Natural killer cell treated with Interleukin-12 subunit alpha and Interleukin-12 subunit beta and Interleukin-15 and Interleukin-18, amount 100 ng/mL, for 72 hours (primary cell): ENCODE results near the gene WFS1. TPM values are rescaled to one million over a fixed set of nuclear protein-coding genes. Genes with fewer than 3 reads are reported as not detected.
A peak's percentile ranks its signal among the peaks of the same experiment; 100 is the strongest.

ENCODE experiments used
- ATAC-seq, 2 donors: fragments of 150-1000 bp; cut with Tn5 transposase in 1 of 2; sonication (Bioruptor Pico), chemical (Tn5 transposase) in 1 of 2; 2 replicates each; pipeline ENCODE4 v1.10.0; 2021
- DNase-seq: peaks from one replicate; pipeline ENCODE4 v3.0.0; 2022; ENCODE audit warnings: low spot score
- H3K27ac Mint-ChIP-seq, 2 donors: 1 replicate in 1 of 2; 2 replicates in 1 of 2; pipeline ENCODE4 v1.8.0; 2022; ENCODE audit warnings: mixed read lengths in 2 of 2, mild to moderate bottlenecking in 1 of 2, moderate library complexity in 1 of 2
- H3K27me3 Mint-ChIP-seq, 2 donors: 1 replicate in 1 of 2; 2 replicates in 1 of 2; pipeline ENCODE4 v1.8.0; 2022; ENCODE audit warnings: mixed read lengths in 2 of 2
- H3K36me3 Mint-ChIP-seq: one replicate; pipeline ENCODE4 v1.8.0; 2022; ENCODE audit warnings: mixed read lengths
- H3K4me1 Mint-ChIP-seq, 2 donors: 1 replicate in 1 of 2; 2 replicates in 1 of 2; pipeline ENCODE4 v1.8.0; 2022; ENCODE audit warnings: low read depth in 2 of 2, mixed read lengths in 2 of 2, mild to moderate bottlenecking in 1 of 2
- H3K4me3 Mint-ChIP-seq: one replicate; pipeline ENCODE4 v1.8.0; 2022; ENCODE audit warnings: mixed read lengths
- H3K9me3 Mint-ChIP-seq: 2 replicates; pipeline ENCODE4 v1.8.0; 2022; ENCODE audit warnings: mixed read lengths
- total RNA-seq, 2 donors: library from RNA; stranded (reverse); gene quantifications; one replicate each; pipeline ENCODE4 v1.2.3, GENCODE V29; 2022

The WFS1 gene
- total RNA-seq, 2 donors from 2014 or later, result 3.1 to 7.4 TPM

DNA sequence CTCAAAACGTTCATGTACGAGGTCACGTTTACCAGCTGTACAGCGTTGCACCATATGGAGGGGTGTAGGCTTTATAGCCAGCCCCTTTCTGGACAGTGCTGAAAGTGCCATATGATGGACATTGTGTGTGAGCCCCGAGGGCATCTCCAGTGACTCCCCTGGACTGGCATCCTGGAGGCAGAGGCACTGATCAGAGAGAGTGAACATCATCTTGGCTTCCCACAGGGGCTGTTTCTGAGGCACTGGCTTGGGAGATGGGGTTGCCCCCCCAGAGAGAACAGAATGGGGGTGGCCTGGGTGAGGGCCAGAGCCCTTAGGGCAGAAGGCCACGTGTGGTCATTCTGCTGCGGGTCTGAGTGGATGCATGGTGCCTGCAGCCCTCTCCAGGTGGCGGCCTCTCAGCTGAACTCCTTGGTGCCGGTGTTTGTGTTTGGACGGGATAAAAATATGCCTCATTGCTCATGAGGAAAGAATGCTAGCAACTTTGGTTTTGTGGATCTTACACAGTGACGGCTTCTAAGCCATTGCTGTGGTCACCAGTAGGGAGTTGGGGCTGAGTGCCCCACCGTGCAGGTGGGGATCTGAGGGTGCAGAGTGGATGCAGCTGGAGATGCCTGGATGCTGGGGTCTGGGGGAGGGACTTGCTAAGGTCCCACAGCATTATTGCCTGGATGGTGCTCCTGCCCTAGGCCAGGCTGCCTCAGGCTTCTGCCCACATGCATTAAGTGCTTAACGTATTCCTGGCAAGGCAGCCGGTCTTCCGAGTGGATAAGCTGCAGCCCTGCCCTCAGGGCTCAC is 3.4 kb downstream of the WFS1 start:
- DNase-seq (no peak), ATAC-seq (no peak)
- H3K27ac Mint-ChIP-seq, result no peak overlapping the region
- H3K36me3 Mint-ChIP-seq, result no peaks in the 10 kb centered on the region
- H3K4me3 Mint-ChIP-seq, result no peak overlapping the region
- no peaks in the 10 kb centered on the region for H3K9me3 Mint-ChIP-seq
- peaks cover 14% of the 10 kb centered on the region in 2 donors for H3K4me1 Mint-ChIP-seq
- peaks cover 7 to 13% of the 10 kb centered on the region in 2 donors for H3K27me3 Mint-ChIP-seq

GRCh38 chr4:6273661-6273990 is 4.0 kb downstream of the WFS1 start:
- no peak overlapping the region for H3K27ac Mint-ChIP-seq
- H3K9me3 Mint-ChIP-seq, result no peaks in the 10 kb centered on the region
- DNase-seq (no peak), ATAC-seq (no peak)
- no peaks in the 10 kb centered on the region for H3K36me3 Mint-ChIP-seq
- peaks cover 14 to 15% of the 10 kb centered on the region in 2 donors for H3K4me1 Mint-ChIP-seq
- H3K4me3 Mint-ChIP-seq, result no peak overlapping the region
- H3K27me3 Mint-ChIP-seq, result peaks cover 4 to 7% of the 10 kb centered on the region in 2 donors

DNA sequence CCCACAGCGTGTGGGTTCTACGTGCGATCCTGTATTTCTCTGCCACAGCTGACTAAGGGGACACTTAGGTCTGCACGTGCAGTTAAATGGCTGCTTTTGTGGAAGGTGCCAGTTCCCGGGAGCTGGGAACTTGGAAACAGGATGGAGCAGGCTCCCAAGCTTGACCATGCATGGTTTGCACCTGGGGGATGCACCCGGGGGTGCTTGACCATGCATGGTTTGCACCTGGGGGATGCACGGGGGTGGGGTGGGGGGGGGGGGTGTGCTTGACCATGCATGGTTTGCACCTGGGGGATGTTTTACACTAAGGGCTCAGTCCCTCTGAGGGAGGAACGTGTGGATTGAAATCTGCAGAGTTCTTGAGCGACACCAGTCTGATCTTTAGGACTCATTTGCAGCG is 5.7 kb downstream of the WFS1 start:
- DNase-seq (no peak), ATAC-seq (no peak)
- Mint-ChIP-seq H3K4me3 (no peak overlapping the region), H3K4me1 (peaks cover 12 to 13% of the 10 kb centered on the region in 2 donors), H3K9me3 (no peaks in the 10 kb centered on the region), H3K36me3 (no peaks in the 10 kb centered on the region), H3K27me3 (peaks cover 4 to 5% of the 10 kb centered on the region in 2 donors), H3K27ac (no peak overlapping the region)

DNA sequence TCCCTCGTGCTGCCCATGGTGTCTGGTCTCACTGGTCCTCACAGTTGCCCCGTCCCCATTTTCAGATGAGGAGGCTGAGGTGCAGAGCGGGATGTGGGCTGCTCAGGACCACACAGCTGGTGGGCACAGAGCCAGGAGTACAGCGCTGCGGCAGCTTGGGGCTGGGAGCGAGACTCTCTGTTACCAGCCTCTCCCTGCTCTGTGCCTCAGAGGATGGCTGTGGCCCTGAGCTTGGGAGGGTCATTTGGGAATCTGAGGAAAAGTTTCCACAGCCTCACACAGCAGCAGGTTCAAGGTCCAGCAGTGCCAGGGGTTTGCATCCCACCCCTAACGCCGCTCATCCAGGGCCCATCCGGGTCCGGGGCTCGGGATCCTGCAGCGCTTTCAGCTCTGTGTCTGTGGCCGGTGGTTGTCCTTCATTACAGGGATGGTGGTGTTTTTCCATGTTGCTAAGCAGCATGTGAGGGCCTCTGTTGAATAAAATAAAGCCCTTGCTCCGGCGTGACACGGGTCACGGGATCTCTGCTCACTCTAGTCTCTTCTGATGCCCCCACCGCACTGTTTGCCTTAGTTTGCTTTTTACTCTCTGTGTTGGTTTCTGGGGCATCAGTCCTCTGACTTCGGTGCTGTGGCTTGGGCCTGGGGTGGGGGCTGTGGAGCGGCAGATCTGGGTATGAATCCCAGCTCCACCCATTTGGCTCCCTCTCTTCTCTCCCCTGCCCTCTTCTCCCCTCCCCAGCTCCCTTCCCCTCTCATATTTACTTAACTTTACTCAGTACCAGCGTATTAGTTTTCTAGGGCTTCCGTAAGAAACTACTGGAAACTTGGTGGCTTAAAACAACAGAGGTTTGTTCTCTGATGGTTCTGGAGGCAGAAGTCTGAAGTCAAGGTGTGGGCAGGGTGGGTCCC is 6.5 kb downstream of the WFS1 start:
- H3K36me3 Mint-ChIP-seq, result no peaks in the 10 kb centered on the region
- H3K9me3 Mint-ChIP-seq, result no peaks in the 10 kb centered on the region
- no peak for ATAC-seq
- no peak overlapping the region for H3K4me3 Mint-ChIP-seq
- peaks cover 4 to 5% of the 10 kb centered on the region in 2 donors for H3K27me3 Mint-ChIP-seq
- peaks cover 10 to 12% of the 10 kb centered on the region in 2 donors for H3K4me1 Mint-ChIP-seq
- no peak for DNase-seq
- peak overlapping the region in 1 of 2 donors; percentile 41 for H3K27ac Mint-ChIP-seq

GRCh38 chr4:6277139-6277802 is 7.6 kb downstream of the WFS1 start:
- no peak for ATAC-seq
- no peak for DNase-seq
- Mint-ChIP-seq H3K4me1 (peaks cover 6 to 8% of the 10 kb centered on the region in 2 donors), H3K27ac (peak overlapping the region in 1 of 2 donors; percentile 41), H3K9me3 (no peaks in the 10 kb centered on the region), H3K4me3 (no peak overlapping the region), H3K27me3 (peaks cover 4 to 5% of the 10 kb centered on the region in 2 donors), H3K36me3 (no peaks in the 10 kb centered on the region)

DNA sequence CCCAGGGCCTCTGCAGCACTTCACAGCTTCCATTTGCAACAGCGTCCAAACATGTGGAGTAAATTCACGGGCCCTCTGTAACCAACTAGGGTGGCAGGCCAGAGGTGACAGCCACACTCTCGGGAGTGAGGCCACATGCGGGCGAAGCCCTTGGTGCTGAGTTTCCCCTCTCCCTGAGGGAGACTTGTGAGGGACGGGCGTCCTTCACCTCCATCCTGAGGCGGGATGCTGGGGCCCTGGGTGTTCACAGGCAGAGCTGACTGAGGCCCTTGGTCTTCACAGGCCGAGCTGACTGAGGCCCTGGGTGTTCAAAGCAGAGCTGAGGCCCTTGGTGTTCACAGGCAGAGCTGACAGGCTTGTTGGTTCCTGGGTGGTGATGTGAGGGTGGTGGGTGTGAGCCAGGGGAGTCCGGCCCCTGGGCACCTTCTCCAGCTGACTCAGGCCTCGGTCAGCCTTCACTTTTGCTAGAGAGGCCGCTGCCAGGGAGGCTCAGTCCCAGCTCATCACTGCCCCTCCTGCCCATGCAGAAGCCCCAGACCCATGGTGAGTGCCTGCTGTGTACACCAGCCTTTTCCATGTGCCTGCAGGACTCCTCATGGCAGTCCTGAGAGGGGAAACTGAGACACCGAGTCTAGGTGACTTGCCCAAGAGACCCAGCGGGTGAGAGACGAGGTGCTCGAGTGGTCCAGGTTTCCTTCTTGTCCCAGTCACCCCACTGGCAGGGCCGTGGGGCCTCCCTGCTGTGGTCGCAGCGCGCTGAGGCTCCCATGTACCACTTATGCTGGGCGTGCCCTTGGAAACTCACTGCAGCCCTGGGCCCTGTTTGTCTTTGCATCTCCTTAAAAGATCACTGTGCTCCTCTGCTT is 8.5 kb downstream of the WFS1 start:
- Mint-ChIP-seq H3K4me3 (peak overlapping the region; percentile 21), H3K27ac (peak overlapping the region in 1 of 2 donors; percentile 41), H3K4me1 (peaks cover 6 to 8% of the 10 kb centered on the region in 2 donors), H3K27me3 (peaks cover 2 to 5% of the 10 kb centered on the region in 2 donors), H3K36me3 (no peaks in the 10 kb centered on the region), H3K9me3 (no peaks in the 10 kb centered on the region)
- DNase-seq (no peak), ATAC-seq (peak in 1 of 2 donors; percentile 47)

DNA sequence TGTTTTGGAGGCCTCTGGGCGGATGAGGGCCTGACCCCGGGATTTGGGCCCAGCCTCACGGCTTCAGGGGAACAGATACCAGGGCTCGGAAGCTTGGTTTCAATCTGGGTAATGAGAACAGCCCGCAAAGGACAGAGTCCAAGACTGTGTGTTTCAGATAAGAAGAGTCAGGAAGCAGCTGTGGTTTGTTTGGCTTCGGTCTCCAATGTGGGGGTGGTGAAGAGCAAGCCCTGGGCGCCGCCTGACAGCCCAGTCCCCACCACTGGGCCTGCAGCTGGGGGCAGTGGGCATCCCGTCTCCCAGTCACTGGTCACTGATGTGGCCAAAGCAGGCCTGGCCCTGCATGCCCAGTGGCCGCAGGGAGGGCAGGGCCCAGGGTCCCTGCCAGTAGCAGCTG is 9.1 kb downstream of the WFS1 start:
- Mint-ChIP-seq H3K4me3 (peak overlapping the region; percentile 21), H3K9me3 (no peaks in the 10 kb centered on the region), H3K36me3 (no peaks in the 10 kb centered on the region)

DNA sequence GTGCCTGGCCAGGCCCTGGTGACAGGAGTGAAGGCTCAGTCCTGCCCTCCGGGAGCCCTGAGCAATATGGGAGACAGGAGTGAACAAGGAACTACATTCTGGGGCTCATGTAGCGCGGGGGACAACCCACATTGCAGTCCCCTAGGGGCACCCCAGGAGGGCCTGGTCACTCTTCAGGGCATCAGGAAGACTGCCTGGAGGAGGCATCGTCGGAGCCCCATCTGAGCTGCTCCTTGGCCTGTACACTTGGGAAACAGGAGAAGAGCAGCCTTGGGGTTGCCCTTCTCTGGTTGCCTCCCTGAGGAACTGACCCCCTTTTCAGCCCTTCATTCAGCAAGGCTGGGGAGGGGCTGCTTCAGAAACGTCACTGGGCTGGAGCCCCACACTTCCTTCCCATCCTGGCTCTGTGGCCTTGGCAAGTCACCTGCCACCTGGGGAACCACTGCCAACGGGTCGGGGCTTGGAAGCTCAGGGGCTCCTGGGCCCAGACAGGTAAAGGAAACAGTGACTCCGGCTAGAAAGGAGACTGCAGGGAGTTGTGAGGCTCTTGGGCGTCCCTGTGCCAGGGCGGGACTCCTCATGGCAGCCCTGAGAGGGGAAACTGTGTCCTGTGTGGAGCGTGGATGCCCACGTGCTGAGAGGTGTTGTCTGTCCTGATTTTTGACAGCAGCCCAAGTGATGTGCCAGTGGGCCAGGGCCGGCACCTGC is 10.1 kb downstream of the WFS1 start:
- Mint-ChIP-seq H3K4me1 (peaks cover 6 to 8% of the 10 kb centered on the region in 2 donors), H3K4me3 (no peak overlapping the region), H3K27me3 (peaks cover 2 to 3% of the 10 kb centered on the region in 2 donors), H3K9me3 (no peaks in the 10 kb centered on the region), H3K36me3 (no peaks in the 10 kb centered on the region), H3K27ac (no peak overlapping the region)
- no peak for DNase-seq
- ATAC-seq, result no peak

More for the DNA sequence above, 9.1 kb downstream of the WFS1 start:
- ATAC-seq (peak; percentile 68 to 73), DNase-seq (no peak)
- Mint-ChIP-seq H3K4me1 (peaks cover 6 to 8% of the 10 kb centered on the region in 2 donors), H3K27me3 (peaks cover 2 to 5% of the 10 kb centered on the region in 2 donors), H3K27ac (peak overlapping the region in 1 of 2 donors; percentile 41)

GRCh38 chr4:6280365-6280996 is 10.8 kb downstream of the WFS1 start:
- H3K27ac Mint-ChIP-seq, result no peak overlapping the region
- H3K36me3 Mint-ChIP-seq, result no peaks in the 10 kb centered on the region
- no peaks in the 10 kb centered on the region for H3K27me3 Mint-ChIP-seq
- no peaks in the 10 kb centered on the region for H3K9me3 Mint-ChIP-seq
- ATAC-seq (no peak), DNase-seq (no peak)
- H3K4me3 Mint-ChIP-seq, result no peak overlapping the region
- peaks cover 6 to 8% of the 10 kb centered on the region in 2 donors for H3K4me1 Mint-ChIP-seq

- Mint-ChIP-seq H3K9me3 (no peaks in the 10 kb centered on the region), H3K27ac (no peak overlapping the region), H3K4me3 (no peak overlapping the region), H3K36me3 (no peaks in the 10 kb centered on the region), H3K4me1 (peaks cover 6 to 8% of the 10 kb centered on the region in 2 donors), H3K27me3 (no peaks in the 10 kb centered on the region)
- ATAC-seq (no peak), DNase-seq (no peak)
Observed at GRCh38 chr4:6281436-6282313, 12.0 kb downstream of the WFS1 start.

DNA sequence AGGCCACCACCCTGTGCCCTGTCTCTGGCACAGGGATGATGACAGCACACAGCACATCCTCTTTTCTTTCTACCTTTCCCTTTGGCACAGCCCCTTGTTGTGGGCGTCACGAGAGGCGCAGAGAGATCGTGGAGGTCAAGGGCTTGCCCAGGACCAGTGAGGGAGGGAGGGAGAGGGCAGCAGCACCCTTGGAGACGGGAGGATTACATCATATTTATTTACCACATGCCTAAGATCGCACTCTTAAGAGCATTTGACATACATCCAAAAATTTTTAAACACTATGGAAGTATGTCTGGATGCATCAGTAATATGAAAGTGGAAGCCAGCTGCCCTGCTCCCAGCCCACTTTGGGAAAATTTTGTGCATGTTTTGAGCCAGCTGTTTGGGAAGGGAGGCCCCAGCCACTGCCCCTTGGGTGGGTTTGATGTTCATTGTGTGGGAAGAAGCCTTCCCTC is 12.7 kb downstream of the WFS1 start:
- no peak for ATAC-seq
- Mint-ChIP-seq H3K27ac (no peak overlapping the region), H3K4me3 (no peak overlapping the region), H3K36me3 (no peaks in the 10 kb centered on the region), H3K9me3 (no peaks in the 10 kb centered on the region), H3K27me3 (no peaks in the 10 kb centered on the region), H3K4me1 (peaks cover 6 to 8% of the 10 kb centered on the region in 2 donors)
- DNase-seq, result no peak
